ENCODE results near the gene GTF3C4.

Gene GTF3C4

DNA sequence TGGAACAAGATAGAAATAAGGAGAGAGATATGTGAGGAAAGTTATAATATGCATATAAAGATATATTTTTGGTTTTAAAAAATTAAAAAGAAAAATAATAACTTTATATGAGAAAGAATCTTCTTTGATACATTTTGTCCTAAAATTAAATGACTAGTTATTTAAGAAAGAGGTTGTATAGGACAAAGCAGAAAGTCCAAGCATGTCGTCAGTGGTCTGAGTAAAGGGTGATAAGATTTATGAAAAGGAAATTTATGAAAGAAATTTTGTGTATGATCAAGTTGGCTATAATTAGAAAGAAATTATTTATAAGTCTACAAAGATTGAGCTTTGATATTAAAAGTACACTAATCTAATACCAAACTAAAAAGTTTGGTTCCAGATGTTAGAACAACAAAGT, 32.0 kb downstream of the GTF3C4 start:
- Histone ChIP-seq H3K4me2 (ENCODE audit: low read length) (no peak overlapping the region), H4K20me1 (ENCODE audit: control insufficient read depth, insufficient read depth, low read depth, low read length) (no peaks in the 10 kb centered on the region), H3K9me3 (ENCODE audit: control insufficient read depth, insufficient read depth, low read length) (peaks cover 12% of the 10 kb centered on the region), H3K4me1 (ENCODE audit: control insufficient read depth, low read length) (no peaks in the 10 kb centered on the region), H3F3A (ENCODE audit: control insufficient read depth, insufficient read depth) (no peaks in the 10 kb centered on the region), H3K36me3 (ENCODE audit: control insufficient read depth, low read length) (no peaks in the 10 kb centered on the region), H3K79me2 (ENCODE audit: control insufficient read depth, low read length) (no peaks in the 10 kb centered on the region), H3K9me2 (replicated peaks; ENCODE audit: control insufficient read depth, low read length) (no peaks in the 10 kb centered on the region), H3K27ac (ENCODE audit: low read depth, low read length) (no peak overlapping the region), H3K27me3 (ENCODE audit: control insufficient read depth, low read length) (no peaks in the 10 kb centered on the region), H3K4me3 (ENCODE audit: low read length) (no peak overlapping the region)
- no peak for TF ChIP-seq EZH2phosphoT487 (IDR thresholded peaks at IDR 0.05; ENCODE audit: borderline replicate concordance, low read length)
- TF ChIP-seq, protein P1, sequence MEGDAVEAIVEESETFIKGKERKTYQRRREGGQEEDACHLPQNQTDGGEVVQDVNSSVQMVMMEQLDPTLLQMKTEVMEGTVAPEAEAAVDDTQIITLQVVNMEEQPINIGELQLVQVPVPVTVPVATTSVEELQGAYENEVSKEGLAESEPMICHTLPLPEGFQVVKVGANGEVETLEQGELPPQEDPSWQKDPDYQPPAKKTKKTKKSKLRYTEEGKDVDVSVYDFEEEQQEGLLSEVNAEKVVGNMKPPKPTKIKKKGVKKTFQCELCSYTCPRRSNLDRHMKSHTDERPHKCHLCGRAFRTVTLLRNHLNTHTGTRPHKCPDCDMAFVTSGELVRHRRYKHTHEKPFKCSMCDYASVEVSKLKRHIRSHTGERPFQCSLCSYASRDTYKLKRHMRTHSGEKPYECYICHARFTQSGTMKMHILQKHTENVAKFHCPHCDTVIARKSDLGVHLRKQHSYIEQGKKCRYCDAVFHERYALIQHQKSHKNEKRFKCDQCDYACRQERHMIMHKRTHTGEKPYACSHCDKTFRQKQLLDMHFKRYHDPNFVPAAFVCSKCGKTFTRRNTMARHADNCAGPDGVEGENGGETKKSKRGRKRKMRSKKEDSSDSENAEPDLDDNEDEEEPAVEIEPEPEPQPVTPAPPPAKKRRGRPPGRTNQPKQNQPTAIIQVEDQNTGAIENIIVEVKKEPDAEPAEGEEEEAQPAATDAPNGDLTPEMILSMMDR (IDR thresholded peaks at IDR 0.05; ENCODE audit: low read depth, low read length, poor library complexity, severe bottlenecking) = no peak

DNA sequence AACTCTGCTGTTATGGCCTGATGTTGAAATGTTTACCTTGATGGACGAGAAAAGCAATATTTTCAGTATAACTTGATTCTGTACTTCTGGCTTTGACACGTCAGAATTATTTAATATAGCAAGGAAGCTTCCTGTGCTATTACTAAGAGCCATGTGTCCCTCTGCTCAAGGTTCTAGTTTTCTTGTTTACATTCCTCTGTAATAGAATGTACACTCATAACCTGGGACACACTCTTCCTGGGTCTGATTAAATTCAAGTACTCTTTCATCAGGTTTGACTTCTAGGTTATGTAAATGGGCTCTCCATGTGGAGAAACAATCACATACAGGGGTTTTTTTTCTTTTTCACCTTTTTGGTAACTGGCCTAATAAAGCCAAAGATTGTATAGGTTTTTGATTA, 33.1 kb downstream of the GTF3C4 start:
- no peaks in the 10 kb centered on the region for H4K20me1 ChIP-seq (ENCODE audit: control insufficient read depth, insufficient read depth, low read depth, low read length)
- no peak overlapping the region for H3K4me2 ChIP-seq (ENCODE audit: low read length)
- no peaks in the 10 kb centered on the region for H3K79me2 ChIP-seq (ENCODE audit: control insufficient read depth, low read length)
- H3F3A ChIP-seq (ENCODE audit: control insufficient read depth, insufficient read depth) = no peaks in the 10 kb centered on the region
- H3K9me3 ChIP-seq (ENCODE audit: control insufficient read depth, insufficient read depth, low read length) = peaks cover 2% of the 10 kb centered on the region; the same call in 1 of the 2 replicates
- H3K9me2 ChIP-seq (replicated peaks; ENCODE audit: control insufficient read depth, low read length) = no peaks in the 10 kb centered on the region
- H3K36me3 ChIP-seq (ENCODE audit: control insufficient read depth, low read length) = no peaks in the 10 kb centered on the region
- H3K27ac ChIP-seq (ENCODE audit: low read depth, low read length) = no peak overlapping the region
- no peaks in the 10 kb centered on the region for H3K27me3 ChIP-seq (ENCODE audit: control insufficient read depth, low read length)
- H3K4me1 ChIP-seq (ENCODE audit: control insufficient read depth, low read length) = no peaks in the 10 kb centered on the region
- no peak overlapping the region for H3K4me3 ChIP-seq (ENCODE audit: low read length)
- TF ChIP-seq, protein P1 (IDR thresholded peaks at IDR 0.05; ENCODE audit: low read depth, low read length, poor library complexity, severe bottlenecking) = no peak
- no peak for TF ChIP-seq EZH2phosphoT487 (IDR thresholded peaks at IDR 0.05; ENCODE audit: borderline replicate concordance, low read length)

DNA sequence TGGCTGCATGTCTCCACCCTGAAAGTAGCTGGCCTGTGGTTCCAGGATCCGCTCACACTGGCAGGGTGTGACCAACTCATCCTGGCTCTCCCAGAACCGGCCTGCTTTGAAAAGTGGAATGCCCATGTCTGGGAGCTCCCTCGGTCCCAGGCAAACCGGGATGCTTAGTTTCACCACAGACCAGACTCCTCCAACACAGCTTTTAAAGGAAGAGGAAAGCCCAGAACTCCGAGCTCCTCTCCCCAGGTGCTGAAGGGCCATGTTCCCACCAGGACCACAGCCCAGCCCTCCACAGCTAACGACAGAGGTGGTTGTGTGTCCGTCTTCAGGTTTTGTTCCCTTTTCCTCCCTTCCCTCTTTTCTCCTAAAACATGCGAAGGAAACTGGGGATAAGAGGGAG, 38.0 kb downstream of the GTF3C4 start:
- Histone ChIP-seq H3K4me2 (ENCODE audit: low read length) (no peak overlapping the region), H3K4me1 (ENCODE audit: control insufficient read depth, low read length) (no peaks in the 10 kb centered on the region)

More for the DNA sequence above, 38.0 kb downstream of the GTF3C4 start:
- peaks cover 6% of the 10 kb centered on the region; the same call in 1 of the 2 replicates for H3K27me3 ChIP-seq (ENCODE audit: control insufficient read depth, low read length)
- no peaks in the 10 kb centered on the region for H3K9me3 ChIP-seq (ENCODE audit: control insufficient read depth, insufficient read depth, low read length)
- no peaks in the 10 kb centered on the region for H3K9me2 ChIP-seq (replicated peaks; ENCODE audit: control insufficient read depth, low read length)
- no peaks in the 10 kb centered on the region for H4K20me1 ChIP-seq (ENCODE audit: control insufficient read depth, insufficient read depth, low read depth, low read length)
- no peaks in the 10 kb centered on the region for H3K36me3 ChIP-seq (ENCODE audit: control insufficient read depth, low read length)
- no peak overlapping the region for H3K27ac ChIP-seq (ENCODE audit: low read depth, low read length)
- H3F3A ChIP-seq (ENCODE audit: control insufficient read depth, insufficient read depth) = no peaks in the 10 kb centered on the region
- no peaks in the 10 kb centered on the region for H3K79me2 ChIP-seq (ENCODE audit: control insufficient read depth, low read length)
- no peak overlapping the region for H3K4me3 ChIP-seq (ENCODE audit: low read length)
- TF ChIP-seq EZH2phosphoT487 (IDR thresholded peaks at IDR 0.05; ENCODE audit: borderline replicate concordance, low read length) = no peak
- TF ChIP-seq, protein P1 (IDR thresholded peaks at IDR 0.05; ENCODE audit: low read depth, low read length, poor library complexity, severe bottlenecking) = no peak
